Measurements from ENCODE around the gene PAQR4.

PAQR4 gene

DNA sequence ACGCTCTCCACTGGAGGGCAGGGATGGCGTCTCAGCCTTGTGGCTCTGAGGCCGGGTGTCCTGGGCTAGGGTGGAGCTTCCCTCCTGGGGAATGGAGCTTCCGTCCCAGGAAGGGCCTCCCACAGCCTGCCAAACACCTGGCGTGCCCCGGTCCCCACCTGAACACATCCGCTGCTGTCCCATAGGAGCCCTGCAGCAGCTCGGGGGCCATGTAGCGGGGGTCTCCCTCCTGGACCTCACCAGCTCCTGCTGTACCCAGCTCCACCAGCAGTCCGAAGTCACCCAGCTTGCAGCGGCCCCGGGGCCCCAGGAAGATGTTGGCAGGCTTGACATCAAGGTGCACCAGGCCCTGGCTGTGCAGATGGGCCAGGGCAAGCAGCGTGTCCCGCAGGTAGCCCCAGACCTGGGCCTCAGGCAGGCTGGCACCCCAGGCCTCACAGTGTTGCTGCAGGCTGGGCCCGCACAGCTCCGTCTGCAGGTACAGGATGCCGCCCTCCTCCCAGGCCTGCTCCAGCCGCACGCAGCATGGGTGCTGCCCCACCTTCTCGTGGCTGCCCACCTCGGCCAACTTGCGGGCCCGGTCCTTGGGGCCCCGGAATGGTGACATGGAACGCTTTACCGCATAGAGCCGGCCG is 6.1 kb downstream of the PAQR4 start:
- no peak for DNase-seq (ENCODE audit: low read depth)
- TF ChIP-seq, protein P1, sequence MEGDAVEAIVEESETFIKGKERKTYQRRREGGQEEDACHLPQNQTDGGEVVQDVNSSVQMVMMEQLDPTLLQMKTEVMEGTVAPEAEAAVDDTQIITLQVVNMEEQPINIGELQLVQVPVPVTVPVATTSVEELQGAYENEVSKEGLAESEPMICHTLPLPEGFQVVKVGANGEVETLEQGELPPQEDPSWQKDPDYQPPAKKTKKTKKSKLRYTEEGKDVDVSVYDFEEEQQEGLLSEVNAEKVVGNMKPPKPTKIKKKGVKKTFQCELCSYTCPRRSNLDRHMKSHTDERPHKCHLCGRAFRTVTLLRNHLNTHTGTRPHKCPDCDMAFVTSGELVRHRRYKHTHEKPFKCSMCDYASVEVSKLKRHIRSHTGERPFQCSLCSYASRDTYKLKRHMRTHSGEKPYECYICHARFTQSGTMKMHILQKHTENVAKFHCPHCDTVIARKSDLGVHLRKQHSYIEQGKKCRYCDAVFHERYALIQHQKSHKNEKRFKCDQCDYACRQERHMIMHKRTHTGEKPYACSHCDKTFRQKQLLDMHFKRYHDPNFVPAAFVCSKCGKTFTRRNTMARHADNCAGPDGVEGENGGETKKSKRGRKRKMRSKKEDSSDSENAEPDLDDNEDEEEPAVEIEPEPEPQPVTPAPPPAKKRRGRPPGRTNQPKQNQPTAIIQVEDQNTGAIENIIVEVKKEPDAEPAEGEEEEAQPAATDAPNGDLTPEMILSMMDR (conservative IDR thresholded peaks at IDR 0.05; ENCODE audit: low read depth, low read length): no peak
- H3K4me3 ChIP-seq (ENCODE audit: low read depth, low read length): no peak overlapping the region

DNA sequence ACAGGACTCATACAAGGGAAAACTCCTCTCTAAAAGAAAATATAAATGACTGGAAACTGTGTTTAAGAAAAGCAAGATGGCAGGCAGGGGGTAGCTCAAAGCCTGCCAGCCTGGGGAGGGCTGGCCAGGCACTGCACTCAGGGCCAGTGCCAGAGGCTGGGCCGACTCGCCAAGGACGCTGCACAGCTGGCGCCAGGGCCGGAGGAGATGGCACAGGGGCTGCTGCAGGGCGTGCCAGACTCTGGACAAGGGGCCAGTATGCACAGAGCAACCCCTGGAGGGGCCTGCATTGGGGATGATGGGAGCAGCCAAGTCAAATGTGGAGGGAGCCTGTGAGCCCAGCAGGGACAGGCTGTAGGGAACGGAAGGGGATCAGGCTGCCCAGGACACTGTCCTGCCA is 7.1 kb downstream of the PAQR4 start:
- H3K4me3 ChIP-seq (ENCODE audit: low read depth, low read length): no peak overlapping the region
- TF ChIP-seq, protein P1 (conservative IDR thresholded peaks at IDR 0.05; ENCODE audit: low read depth, low read length): no peak
- no peak for DNase-seq (ENCODE audit: low read depth)

DNA sequence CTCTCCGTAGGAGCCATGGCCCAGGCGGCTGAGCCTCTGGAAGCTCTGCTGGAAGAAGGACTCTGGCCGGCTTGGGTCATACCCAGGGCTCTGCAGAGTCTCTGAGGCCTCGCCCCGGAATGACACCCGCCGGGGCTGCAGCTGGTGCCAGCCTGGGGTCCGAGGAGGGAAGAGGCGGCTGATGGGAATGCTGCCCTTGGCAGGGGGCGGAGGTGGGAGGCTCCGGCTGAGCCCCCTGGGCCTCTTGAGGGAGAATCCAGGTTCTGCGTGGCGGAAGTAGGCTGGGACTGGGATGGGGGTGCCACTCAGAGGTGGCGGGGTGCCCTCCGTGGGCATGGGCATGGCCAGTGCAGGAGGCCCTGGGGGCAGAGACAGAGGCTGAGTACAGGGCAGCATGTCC is 7.5 kb downstream of the PAQR4 start:
- TF ChIP-seq, protein P1 (conservative IDR thresholded peaks at IDR 0.05; ENCODE audit: low read depth, low read length): no peak
- DNase-seq (ENCODE audit: low read depth): no peak
- H3K4me3 ChIP-seq (ENCODE audit: low read depth, low read length): no peak overlapping the region

DNA sequence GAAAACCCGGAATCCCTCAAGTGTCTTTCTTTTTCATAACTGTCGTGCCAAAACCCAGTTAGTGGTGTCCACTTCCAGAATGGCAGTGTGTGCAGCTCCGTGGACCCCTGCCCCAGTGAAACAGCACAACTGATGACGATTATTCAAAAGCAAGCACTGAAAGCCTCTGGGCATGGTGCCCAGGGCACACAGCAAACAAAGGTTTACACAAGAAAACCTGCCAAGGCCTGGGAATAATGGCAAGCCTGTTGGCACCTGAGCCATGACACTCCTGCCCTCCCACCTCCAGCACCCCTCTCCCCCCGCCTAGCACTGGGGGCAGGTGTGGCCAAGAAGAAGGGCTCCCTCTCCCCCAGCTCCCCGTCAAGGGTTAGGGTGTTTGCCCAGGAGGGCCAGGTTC is 8.3 kb downstream of the PAQR4 start:
- TF ChIP-seq, protein P1 (conservative IDR thresholded peaks at IDR 0.05; ENCODE audit: low read depth, low read length): no peak
- no peak for DNase-seq (ENCODE audit: low read depth)
- H3K4me3 ChIP-seq (ENCODE audit: low read depth, low read length): no peak overlapping the region

DNA sequence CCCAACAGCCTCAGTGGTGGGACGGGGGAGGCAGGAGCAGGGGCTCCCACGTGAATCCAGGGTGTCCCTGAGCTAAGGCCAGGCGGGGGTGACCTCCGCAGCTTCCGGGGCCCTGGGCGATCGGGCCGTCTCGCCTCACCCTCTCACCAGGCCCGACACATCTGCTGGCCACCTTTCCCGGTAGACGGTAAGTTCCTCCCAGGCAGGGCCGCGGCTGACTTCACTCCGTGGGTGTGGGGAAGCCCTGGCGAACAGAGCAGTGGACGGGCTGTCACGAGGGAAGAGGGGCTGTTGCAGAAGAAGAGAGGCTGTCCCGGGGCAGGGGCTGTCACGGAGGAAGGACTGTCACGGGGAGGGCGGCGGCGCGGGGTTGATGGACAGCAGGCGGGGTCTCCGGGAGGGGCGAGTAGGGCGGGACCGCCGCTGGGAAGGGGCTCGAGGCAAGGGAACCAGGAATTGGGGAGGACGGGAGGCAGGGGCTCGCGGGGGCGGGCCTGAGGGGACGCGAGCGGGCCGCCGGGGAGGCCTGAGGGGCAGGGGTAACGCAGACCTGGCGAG is 10.6 kb downstream of the PAQR4 start:
- peak overlapping the region; percentile 85 for H3K4me3 ChIP-seq (ENCODE audit: low read depth, low read length)
- peak; percentile 10 for DNase-seq (ENCODE audit: low read depth)
- TF ChIP-seq, protein P1 (conservative IDR thresholded peaks at IDR 0.05; ENCODE audit: low read depth, low read length): no peak

DNA sequence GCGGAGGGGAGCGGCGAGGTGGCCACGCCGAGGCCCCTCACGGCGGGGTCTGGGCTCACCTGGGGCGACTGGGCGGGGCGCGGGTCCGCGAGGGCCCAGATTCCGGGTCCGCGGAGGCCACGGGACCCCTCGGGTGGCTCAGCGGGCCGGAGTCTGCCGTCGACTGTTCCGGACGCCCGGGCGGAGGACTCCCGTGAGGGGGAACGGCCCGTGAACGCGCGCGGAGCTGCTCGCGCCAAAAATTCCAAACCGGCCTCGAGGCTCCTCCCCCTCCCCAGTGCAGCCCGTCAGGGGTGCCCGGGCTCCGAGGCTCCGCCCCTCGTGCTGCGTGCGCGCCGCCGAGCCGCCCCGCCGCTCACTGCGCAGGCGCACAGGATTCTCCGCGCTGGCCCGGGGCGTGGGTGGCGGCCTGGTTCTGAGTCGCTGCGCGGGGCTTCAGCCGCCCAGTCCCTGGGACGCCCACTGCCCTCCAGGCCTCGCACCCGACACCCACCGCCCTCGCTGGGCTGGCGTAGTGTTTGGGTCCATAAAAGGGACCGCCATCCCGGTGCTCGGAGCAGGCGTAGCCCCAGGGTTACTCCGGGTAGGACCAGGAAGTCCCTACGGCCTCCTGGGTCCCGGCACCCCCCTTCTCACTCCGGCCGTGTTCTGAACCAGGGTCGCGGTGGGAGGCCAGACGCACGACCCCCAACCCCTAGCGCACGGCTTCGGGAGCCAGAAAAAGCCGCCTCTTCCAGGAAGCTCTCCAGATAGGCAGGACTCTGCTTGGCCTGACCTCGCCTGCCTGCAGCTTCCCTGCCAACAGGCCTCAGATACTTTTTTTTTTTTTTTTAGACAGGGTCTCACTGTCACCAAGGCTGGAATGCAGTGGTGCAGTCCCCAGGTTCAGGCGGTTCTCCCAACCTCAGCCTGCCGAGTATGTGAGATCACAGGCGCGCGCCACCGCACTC is 11.4 kb downstream of the PAQR4 start, which contains the start of gene PKMYT1:
Gene PKMYT1 (minus strand): TSS at position 220 of the 950 bp plus-strand sequence. CDS start 789 bp downstream, outside the sequence.
- TF ChIP-seq, protein P1 (conservative IDR thresholded peaks at IDR 0.05; ENCODE audit: low read depth, low read length): no peak
- peak within 1 kb of the TSS; percentile 85 for H3K4me3 ChIP-seq (ENCODE audit: low read depth, low read length)
- DNase-seq (ENCODE audit: low read depth): peak; percentile 83
